NCI-H69 (cell line): ENCODE results near the gene FOLH1.
"Not testable (repeated sequence)": the region's sequence is repeated elsewhere in the genome, so short reads cannot be mapped to it uniquely, and the experiment has no call there.

ENCODE experiments used
- DNase-seq: peaks from one replicate; lab custom pipeline; 2025; lab: John Stamatoyannopoulos, UW

Gene FOLH1

GRCh38 chr11:49208006-49208721 lies at the start of gene FOLH1:
Gene FOLH1 (minus strand): TSS chr11:49208602. CDS start chr11:49208409, 193 bp downstream.
- DNase-seq = no peak

- DNase-seq = not testable (repeated sequence)
These were observed 46.7 kb upstream of the FOLH1 start for GRCh38 chr11:49255148-49255547.

- DNase-seq = not testable (repeated sequence)
These were observed 42.8 kb upstream of the FOLH1 start for GRCh38 chr11:49251212-49251611.

GRCh38 chr11:49250398-49251115 lies 42.2 kb upstream of the FOLH1 start:
- not testable (repeated sequence) for DNase-seq

DNA sequence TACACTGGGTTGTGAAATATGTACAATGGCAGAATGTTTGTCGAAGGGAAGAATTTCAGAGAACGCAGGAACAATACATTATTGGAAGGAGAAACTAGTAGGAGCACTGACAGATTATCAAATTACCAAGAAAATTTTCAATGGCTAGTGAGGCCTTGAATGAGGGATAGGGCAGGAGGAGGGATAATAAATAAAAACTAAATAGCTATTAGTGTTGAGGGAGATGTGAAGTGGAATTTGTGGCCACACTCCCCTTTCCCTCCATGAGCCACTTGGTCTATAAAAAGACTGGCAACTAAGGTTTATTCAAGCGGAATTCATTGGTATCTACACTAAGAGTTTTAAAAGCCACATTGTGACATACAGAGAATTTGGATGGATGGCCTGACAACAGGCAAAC lies 41.0 kb upstream of the FOLH1 start:
- DNase-seq = not testable (repeated sequence)

- not testable (repeated sequence) for DNase-seq
These were observed 25.3 kb upstream of the FOLH1 start for GRCh38 chr11:49233685-49234084.

GRCh38 chr11:49233019-49233418 lies 24.6 kb upstream of the FOLH1 start:
- DNase-seq = not testable (repeated sequence)

- DNase-seq = not testable (repeated sequence)
These were observed 23.3 kb upstream of the FOLH1 start for GRCh38 chr11:49231725-49232124.

GRCh38 chr11:49230534-49230933 lies 22.1 kb upstream of the FOLH1 start:
- DNase-seq = not testable (repeated sequence)

- DNase-seq = not testable (repeated sequence)
These were observed 21.6 kb upstream of the FOLH1 start for GRCh38 chr11:49230001-49230400.

- DNase-seq = not testable (repeated sequence)
These were observed 20.7 kb upstream of the FOLH1 start for GRCh38 chr11:49229136-49229535.

DNA sequence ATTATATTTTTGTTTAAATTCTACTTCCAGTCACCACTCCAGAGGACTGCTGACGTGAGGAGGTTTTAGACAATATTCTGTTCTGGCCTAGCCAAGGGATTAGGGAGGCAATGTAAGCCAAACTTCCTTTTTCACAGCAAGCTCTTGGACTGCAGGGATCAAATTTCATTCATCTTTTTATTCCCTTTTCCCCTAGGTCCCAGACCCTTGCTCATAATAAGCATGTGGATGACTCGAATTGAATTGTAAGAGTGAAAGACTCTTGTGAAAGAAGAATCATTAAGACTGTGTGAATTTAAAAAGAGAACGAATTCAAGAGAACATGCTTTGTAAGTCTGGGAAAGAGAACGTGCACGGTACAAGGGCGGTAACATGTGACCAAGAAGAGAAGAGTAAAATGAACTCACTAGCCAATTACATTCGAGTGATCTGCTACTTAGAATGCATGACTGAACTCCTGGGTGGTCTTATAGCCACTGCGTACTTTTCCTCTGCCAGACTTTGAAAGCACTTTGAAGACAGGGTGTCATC lies 16.9 kb upstream of the FOLH1 start:
- DNase-seq = not testable (repeated sequence)

GRCh38 chr11:49221112-49221511 lies 12.7 kb upstream of the FOLH1 start:
- no peak for DNase-seq

- no peak for DNase-seq
These were observed 4.7 kb upstream of the FOLH1 start for GRCh38 chr11:49213026-49213560.

DNA sequence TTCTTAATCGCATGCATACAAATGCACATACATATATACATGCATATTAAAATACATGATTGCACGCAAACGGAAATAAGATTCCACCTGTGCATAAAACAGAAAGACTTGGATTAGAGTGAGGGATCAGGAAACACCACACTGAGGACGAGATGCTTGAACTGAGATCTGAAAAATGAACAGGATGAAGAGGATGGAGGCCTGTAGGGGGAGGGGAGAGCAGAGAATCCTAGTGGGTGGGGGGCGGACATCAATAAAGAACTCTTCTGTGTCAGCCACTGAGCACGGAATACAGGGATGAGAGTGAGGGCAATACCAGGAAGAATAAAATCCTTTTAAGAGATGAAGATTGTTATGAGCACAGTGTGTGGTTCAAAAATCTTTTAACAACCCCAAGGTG lies 1.4 kb downstream of the FOLH1 start:
- DNase-seq = not testable (repeated sequence)

DNA sequence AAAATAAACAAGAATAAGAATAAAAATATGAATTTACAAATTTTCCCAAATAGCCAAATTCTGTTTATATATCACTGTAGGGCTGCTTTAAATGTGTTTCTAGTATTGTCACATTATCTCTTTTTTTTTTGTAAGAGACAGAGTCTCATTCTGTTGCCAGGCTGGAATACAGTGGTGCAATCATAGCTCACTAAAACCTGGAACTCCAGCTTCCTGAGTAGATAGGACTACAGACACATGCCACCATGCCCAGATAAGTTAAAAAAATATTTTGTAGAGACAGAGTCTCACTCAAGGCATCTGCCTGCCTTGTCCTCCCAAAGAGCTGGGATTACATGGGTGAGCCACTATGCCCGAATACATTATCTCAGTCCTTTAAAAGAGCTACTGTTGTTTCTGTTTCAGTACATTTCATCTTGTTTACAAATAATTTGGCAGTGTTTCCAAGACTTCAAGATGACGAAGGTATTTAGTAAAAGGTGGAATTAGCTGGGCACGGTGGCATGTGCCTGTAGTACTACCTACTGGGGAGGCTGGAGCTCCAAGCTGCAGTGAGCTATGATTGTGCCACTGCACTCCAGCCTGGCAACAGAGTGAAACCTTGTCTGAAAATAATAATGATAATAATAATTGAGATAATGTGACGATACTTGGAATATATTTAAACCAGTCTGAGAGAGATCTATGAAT lies 6.0 kb downstream of the FOLH1 start:
- DNase-seq = no peak

DNA sequence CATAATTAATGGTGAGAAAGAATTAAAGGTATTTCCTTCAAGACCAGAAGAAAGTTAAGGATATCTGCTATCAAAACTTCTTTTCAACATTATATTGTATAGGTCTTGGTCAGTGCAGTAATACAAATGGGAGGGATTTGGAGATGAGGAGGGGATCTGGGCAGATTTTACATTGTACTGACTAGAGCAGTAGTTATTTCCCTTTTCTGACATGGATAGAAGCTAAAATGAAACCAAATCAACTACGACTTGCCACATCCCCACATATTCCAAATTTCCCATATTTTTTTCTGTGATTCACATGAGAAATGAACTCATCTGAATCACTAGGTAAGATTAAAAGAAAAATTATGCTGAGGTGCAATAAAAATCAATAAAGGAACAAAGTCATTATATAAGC lies 11.6 kb downstream of the FOLH1 start:
- not testable (repeated sequence) for DNase-seq

DNA sequence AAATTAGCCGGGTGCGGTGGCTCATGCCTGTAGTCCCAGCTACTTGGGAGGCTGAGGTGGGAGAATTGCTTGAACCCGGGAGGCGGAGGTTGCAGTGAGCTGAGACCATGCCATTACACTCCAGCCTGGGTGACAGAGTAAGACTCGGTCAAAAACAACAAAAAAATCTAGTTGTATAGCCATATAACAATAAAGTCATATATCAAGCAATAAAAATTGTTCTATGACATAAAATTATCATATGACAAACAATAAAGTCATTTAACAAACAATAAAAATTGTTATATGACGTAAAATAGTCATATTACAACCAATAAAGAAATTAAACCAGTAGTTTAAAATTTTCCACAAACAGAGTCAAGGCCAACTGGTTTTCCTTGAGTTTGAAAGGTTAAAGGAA lies 12.4 kb downstream of the FOLH1 start:
- not testable (repeated sequence) for DNase-seq

GRCh38 chr11:49190287-49190686 lies 18.1 kb downstream of the FOLH1 start:
- not testable (repeated sequence) for DNase-seq

- not testable (repeated sequence) for DNase-seq
These were observed 22.2 kb downstream of the FOLH1 start for GRCh38 chr11:49186225-49186624.

DNA sequence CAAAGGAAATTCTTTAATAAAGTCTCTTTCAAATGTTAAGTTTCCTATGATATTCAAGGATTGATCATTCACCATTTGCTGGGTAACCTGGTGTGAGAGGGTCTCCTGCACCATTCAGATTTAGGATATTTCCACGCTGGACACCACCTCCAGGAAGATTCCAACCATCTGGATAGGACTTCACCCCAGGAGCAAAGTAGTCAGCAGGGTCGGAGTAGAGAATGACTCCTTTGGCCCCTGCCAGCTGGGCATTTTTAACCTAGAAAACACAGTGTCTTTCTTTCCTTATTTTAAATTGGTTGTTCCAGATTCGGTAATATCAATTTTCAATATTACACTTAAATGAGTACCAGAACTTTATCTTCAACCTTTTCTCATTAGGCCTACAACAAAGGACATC lies 22.8 kb downstream of the FOLH1 start:
- DNase-seq = not testable (repeated sequence)

GRCh38 chr11:49184756-49185155 lies 23.6 kb downstream of the FOLH1 start:
- not testable (repeated sequence) for DNase-seq
